Type B pancreatic cell (in vitro differentiated cells): ENCODE measurements around the gene HSPA4L. TPM values are rescaled to one million over a fixed set of nuclear protein-coding genes. Genes with fewer than 3 reads are reported as not detected.

Source experiments
- DNase-seq: peaks from one replicate; pipeline ENCODE4 v3.0.0; 2021; ENCODE audit warnings: mixed read lengths; ENCODE audit not compliant: unreplicated experiment; ENCODE audit errors: extremely low spot score
- H3K27ac Mint-ChIP-seq: 2 replicates; pipeline ENCODE4 v1.8.0; 2021; ENCODE audit warnings: mild to moderate bottlenecking, mixed read lengths
- H3K27me3 Mint-ChIP-seq: 2 replicates; pipeline ENCODE4 v1.8.0; 2021; ENCODE audit warnings: mixed read lengths
- H3K36me3 Mint-ChIP-seq: 2 replicates; pipeline ENCODE4 v1.8.0; 2021; ENCODE audit warnings: mixed read lengths
- H3K4me1 Mint-ChIP-seq: one replicate; pipeline ENCODE4 v1.8.0; 2021; ENCODE audit warnings: mixed read lengths; ENCODE audit not compliant: unreplicated experiment
- H3K4me3 Mint-ChIP-seq: 2 replicates; pipeline ENCODE4 v1.8.0; 2021; ENCODE audit warnings: mild to moderate bottlenecking, mixed read lengths
- H3K9me3 Mint-ChIP-seq: 2 replicates; pipeline ENCODE4 v1.8.0; 2021; ENCODE audit warnings: mixed read lengths
- total RNA-seq: library from RNA; stranded (reverse); gene quantifications from 2 replicates; pipeline ENCODE4 v1.2.1, GENCODE V29; 2021; ENCODE audit warnings: low replicate concordance
- TF ChIP-seq, protein P1 (sequence below): fragments of 200-600 bp; sonication (generic); conservative IDR thresholded peaks from 2 replicates; pipeline ENCODE4 v1.5.0; 2021; ENCODE audit warnings: antibody characterized with exemption, mild to moderate bottlenecking

Gene HSPA4L
- total RNA-seq, 1 donor from 2014 or later = 9.7 TPM

DNA sequence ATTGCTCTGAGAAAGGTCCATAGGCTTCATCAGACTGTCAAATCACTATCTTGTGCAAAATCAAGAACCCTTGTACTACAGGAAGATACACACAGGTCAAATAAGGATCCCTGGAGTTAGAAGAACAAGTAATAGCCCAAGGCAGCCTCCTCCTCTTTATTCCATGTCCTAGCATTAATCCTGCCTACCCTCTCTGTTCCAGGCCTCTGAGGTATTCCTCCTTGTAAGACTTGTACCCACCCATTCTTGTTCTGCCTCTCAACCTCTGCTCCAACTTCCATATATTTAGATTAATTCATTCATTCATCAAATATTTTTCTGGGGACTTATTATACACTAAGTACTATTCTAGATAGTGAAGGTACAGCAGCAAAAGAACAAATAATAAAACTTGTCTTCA is 88.2 kb downstream of the HSPA4L start:
- Mint-ChIP-seq H3K4me3 (no peak overlapping the region), H3K27me3 (no peaks in the 10 kb centered on the region), H3K4me1 (no peaks in the 10 kb centered on the region), H3K27ac (no peak overlapping the region), H3K36me3 (peaks cover 11% of the 10 kb centered on the region), H3K9me3 (peaks cover 4% of the 10 kb centered on the region)
- TF ChIP-seq, protein P1, sequence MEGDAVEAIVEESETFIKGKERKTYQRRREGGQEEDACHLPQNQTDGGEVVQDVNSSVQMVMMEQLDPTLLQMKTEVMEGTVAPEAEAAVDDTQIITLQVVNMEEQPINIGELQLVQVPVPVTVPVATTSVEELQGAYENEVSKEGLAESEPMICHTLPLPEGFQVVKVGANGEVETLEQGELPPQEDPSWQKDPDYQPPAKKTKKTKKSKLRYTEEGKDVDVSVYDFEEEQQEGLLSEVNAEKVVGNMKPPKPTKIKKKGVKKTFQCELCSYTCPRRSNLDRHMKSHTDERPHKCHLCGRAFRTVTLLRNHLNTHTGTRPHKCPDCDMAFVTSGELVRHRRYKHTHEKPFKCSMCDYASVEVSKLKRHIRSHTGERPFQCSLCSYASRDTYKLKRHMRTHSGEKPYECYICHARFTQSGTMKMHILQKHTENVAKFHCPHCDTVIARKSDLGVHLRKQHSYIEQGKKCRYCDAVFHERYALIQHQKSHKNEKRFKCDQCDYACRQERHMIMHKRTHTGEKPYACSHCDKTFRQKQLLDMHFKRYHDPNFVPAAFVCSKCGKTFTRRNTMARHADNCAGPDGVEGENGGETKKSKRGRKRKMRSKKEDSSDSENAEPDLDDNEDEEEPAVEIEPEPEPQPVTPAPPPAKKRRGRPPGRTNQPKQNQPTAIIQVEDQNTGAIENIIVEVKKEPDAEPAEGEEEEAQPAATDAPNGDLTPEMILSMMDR = no peak
- no peak for DNase-seq

DNA sequence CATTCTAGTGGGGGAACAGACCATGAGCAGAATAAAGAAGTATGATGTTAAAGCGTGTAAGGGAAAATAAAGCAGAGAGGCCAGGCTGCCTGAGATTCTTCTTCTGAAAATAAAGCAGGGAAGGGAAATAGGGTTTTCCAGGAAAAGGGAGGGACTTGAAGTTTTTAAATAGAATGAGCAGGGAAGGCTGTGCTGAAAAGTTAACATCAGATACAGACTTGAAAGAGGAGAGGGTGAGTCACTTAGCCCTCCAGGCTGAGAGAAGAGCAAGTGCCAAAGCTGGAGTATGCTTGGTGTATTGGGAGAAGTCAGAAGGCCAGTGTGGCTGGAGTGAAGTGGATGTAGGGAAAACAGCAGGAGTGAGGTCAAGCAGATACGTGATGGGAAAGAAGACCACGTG is 88.6 kb downstream of the HSPA4L start:
- Mint-ChIP-seq H3K27me3 (no peaks in the 10 kb centered on the region), H3K4me1 (no peaks in the 10 kb centered on the region), H3K27ac (no peak overlapping the region), H3K36me3 (peaks cover 11% of the 10 kb centered on the region), H3K9me3 (peaks cover 4% of the 10 kb centered on the region), H3K4me3 (no peak overlapping the region)
- DNase-seq = no peak
- TF ChIP-seq, protein P1 = no peak

DNA sequence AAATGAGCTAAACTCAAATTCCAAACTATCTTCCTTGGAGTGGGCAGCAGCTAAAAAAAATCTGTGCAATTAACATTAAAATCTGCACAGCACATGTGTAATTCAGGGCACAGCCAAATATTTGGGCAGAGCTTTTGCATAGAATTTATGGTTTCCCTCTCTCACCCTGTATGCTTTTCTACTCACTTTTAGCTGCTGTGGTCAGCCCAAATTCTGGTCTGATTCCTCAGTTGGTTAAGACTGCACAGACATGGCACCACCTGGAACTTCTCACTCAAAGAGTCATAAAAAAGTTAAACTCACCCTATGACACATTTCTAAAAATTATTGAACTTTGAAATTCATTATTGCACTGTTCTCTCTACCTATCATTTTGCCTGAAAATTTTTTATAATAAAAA is 93.7 kb downstream of the HSPA4L start:
- Mint-ChIP-seq H3K4me3 (no peak overlapping the region), H3K27me3 (no peaks in the 10 kb centered on the region), H3K4me1 (peaks cover 14% of the 10 kb centered on the region), H3K36me3 (peaks cover 4% of the 10 kb centered on the region), H3K27ac (no peak overlapping the region), H3K9me3 (peaks cover 4% of the 10 kb centered on the region)
- TF ChIP-seq, protein P1 = no peak
- DNase-seq = no peak

DNA sequence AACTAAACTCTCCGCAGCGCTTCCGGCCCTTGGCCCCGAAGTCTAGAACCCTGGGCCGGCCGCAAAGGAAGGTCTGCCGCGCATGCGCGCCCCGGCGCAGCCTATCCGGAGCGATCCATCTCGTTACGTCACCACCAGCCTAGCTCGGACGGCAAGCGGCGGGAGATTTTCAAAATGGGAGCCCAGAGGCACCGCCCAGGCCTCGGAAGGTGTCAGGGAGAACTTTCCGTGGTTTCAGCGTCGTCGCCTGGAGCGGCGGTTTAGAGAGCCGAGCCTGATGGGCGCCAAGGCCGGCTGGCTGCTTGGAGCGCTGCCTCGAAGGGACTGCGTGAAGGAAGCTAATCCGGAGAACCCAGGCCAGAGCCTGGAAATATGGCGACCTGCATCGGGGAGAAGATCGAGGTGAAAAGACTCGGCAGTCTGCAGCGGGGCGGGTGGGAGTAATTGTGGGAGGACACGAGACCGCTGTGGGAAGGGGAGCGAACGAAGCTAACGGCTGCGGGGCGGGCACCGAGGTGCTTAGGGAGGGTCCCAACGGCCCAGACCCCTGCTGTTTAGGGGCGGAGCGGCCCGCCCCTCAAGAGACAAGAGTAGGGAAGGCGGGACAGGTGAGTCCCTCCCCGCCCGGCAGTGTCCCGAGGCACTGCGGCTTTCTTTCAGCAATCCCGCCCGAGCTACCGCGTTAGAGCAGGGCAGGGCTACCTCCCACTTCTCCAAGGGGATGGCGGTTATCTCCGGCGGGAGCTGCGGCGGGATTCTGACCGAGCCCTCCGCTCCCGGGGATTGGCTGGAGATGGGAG is 98.8 kb downstream of the HSPA4L start, which contains the start of gene PLK4:
TSS of gene PLK4 (plus strand) at position 131 of the 800 bp plus-strand sequence. CDS start at position 373, 242 bp downstream.
- H3K27me3 Mint-ChIP-seq = no peaks in the 10 kb centered on the region
- peak within 1 kb of the TSS; percentile 99 for H3K4me3 Mint-ChIP-seq
- DNase-seq = peak; percentile 97
- peaks cover 21% of the 10 kb centered on the region for H3K4me1 Mint-ChIP-seq
- peak within 1 kb of the TSS; percentile 99 for H3K27ac Mint-ChIP-seq
- H3K36me3 Mint-ChIP-seq = peaks cover 5% of the 10 kb centered on the region
- TF ChIP-seq, protein P1 = no peak
- no peaks in the 10 kb centered on the region for H3K9me3 Mint-ChIP-seq

DNA sequence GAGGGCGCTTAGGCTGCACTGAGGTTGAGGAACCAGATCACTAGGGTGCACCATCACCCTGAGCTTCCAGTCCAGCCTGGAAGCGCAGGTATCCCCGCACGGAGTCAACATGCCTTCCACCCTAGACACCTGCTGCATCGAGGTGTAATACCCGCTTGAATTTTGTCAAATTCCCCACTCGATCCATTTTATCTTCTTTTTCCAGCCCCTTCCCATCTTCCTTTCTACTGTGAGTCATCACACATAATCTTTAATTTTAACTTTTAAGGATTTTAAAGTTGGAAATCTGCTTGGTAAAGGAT is 99.4 kb downstream of the HSPA4L start:
- Mint-ChIP-seq H3K9me3 (no peaks in the 10 kb centered on the region), H3K4me1 (peaks cover 21% of the 10 kb centered on the region), H3K27ac (peak overlapping the region; percentile 99), H3K4me3 (peak overlapping the region; percentile 99), H3K27me3 (no peaks in the 10 kb centered on the region), H3K36me3 (peaks cover 9% of the 10 kb centered on the region)
- no peak for DNase-seq
- TF ChIP-seq, protein P1 = no peak
